Fibroblast of mammary gland (primary cell): Measurements from ENCODE around the gene MPO.

ENCODE experiments used
- DNase-seq: peaks from one replicate; pipeline ENCODE4 v3.0.0-alpha.2; 2010; ENCODE audit warnings: low read depth
- H3K4me3 ChIP-seq: 2 replicates; pipeline ENCODE4 v1.5.1; 2011; ENCODE audit warnings: low read depth, mild to moderate bottlenecking, low read length, moderate library complexity; ENCODE audit not compliant: control insufficient read depth
- TF ChIP-seq, protein P1 (sequence below): conservative IDR thresholded peaks from 2 replicates; pipeline ENCODE4 v1.5.1; 2011; ENCODE audit warnings: low read depth, low read length, inconsistent platforms; ENCODE audit not compliant: control insufficient read depth, insufficient read depth

Gene MPO

DNA sequence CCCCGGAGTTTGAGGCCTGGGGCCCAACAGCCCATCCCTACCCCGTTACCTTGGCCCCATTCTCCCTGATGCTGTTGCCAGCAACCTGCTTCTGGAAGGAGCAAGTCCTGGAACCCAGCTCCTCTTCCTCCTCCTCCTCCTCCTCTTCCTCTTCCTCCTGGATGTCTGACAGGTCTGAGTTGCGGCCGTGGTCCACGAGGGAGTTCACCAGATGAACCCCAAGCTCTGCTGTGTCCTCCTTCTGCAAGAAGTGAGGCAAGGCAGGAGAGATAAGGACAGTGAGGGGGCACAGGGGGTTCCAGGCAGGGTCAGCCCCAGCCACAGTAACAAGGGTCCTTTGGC, 29.2 kb upstream of the MPO start:
- H3K4me3 ChIP-seq = no peak overlapping the region
- no peak for DNase-seq
- TF ChIP-seq, protein P1, sequence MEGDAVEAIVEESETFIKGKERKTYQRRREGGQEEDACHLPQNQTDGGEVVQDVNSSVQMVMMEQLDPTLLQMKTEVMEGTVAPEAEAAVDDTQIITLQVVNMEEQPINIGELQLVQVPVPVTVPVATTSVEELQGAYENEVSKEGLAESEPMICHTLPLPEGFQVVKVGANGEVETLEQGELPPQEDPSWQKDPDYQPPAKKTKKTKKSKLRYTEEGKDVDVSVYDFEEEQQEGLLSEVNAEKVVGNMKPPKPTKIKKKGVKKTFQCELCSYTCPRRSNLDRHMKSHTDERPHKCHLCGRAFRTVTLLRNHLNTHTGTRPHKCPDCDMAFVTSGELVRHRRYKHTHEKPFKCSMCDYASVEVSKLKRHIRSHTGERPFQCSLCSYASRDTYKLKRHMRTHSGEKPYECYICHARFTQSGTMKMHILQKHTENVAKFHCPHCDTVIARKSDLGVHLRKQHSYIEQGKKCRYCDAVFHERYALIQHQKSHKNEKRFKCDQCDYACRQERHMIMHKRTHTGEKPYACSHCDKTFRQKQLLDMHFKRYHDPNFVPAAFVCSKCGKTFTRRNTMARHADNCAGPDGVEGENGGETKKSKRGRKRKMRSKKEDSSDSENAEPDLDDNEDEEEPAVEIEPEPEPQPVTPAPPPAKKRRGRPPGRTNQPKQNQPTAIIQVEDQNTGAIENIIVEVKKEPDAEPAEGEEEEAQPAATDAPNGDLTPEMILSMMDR = no peak

DNA sequence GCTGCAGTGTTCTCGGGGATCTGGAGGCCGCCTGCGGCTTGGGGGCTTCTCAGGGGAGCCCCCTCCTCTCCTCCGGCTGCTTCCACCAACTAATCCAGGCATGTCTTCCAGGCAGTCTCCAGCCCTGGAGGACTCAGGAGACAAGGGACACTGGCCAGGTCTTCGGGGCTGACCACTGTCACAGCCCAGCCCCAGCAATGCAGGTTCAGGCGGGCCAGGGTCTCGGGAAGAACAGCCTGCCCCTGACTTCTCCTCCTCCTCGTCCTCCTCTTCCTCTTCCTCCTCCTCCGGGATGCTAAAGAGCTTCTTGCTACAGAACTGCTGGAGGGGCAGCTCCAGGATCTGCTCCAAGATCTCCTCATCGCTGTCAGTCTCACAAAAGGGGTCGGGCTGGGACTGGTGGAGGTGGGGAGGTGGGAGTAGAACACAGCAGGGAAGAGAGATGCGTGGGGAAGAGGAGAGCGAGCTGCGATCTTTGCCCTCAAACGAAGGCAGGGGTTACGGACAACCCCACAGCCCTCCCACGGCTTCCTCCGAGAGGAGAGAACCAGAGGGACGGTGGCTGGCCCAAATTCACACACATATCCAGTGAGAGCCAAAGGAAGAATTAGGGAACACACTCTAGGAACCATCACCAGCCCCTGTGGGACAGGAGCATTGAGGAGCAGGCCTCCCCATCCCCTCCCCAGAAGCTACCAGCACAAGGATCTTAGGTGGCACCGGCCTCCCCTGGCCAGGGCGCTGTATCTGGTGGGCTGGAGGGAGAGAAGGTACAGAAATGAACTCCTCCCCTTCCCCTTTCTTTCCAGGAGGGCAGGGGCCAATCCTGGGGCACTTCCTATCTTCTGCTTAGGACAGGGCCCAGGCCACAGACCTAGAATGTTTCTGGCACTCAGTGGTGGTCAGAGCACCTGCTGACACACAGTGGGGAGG, 28.5 kb upstream of the MPO start:
- H3K4me3 ChIP-seq = no peak overlapping the region
- no peak for DNase-seq
- TF ChIP-seq, protein P1 = no peak

- TF ChIP-seq, protein P1 = no peak
- no peak for DNase-seq
- H3K4me3 ChIP-seq = no peak overlapping the region
These were observed 27.6 kb upstream of the MPO start for GRCh38 chr17:58308173-58308984.

GRCh38 chr17:58307468-58308172, 26.9 kb upstream of the MPO start:
- TF ChIP-seq, protein P1 = no peak

GRCh38 chr17:58306131-58306951, 25.6 kb upstream of the MPO start:
- TF ChIP-seq, protein P1 = no peak
- DNase-seq = no peak

More at GRCh38 chr17:58307468-58308172, 26.9 kb upstream of the MPO start:
- H3K4me3 ChIP-seq = no peak overlapping the region
- no peak for DNase-seq

DNA sequence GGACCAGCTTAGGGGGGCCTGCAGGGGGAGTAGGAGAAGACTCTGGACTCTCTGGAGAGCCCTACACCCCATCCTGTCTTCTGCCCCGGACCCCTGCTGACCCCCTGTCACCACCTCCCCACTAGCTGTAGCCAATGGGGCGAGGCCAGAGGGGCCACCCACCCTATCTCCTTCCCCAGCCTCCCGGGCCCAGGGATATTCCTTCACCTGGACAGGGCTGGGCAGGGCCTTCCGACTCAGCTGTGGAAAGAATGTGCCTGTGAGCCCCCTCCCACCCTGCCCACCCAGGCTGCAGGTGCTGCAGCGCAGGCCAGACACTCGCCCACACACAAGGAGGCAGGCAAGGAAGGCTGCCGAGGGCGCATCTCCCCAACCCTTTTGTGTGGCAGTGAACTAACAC, 24.9 kb upstream of the MPO start:
- TF ChIP-seq, protein P1 = no peak
- no peak overlapping the region for H3K4me3 ChIP-seq
- DNase-seq = no peak

More at GRCh38 chr17:58306131-58306951, 25.6 kb upstream of the MPO start:
- no peak overlapping the region for H3K4me3 ChIP-seq
